Type B pancreatic cell (in vitro differentiated cells): ENCODE measurements around the gene SLFN12. TPM values are rescaled to one million over a fixed set of nuclear protein-coding genes. Genes with fewer than 3 reads are reported as not detected.
"Not testable (repeated sequence)": the region's sequence is repeated elsewhere in the genome, so short reads cannot be mapped to it uniquely, and the experiment has no call there.

Source experiments
- DNase-seq: peaks from one replicate; pipeline ENCODE4 v3.0.0; 2021; ENCODE audit warnings: mixed read lengths; ENCODE audit not compliant: unreplicated experiment; ENCODE audit errors: extremely low spot score
- H3K27ac Mint-ChIP-seq: 2 replicates; pipeline ENCODE4 v1.8.0; 2021; ENCODE audit warnings: mild to moderate bottlenecking, mixed read lengths
- H3K27me3 Mint-ChIP-seq: 2 replicates; pipeline ENCODE4 v1.8.0; 2021; ENCODE audit warnings: mixed read lengths
- H3K36me3 Mint-ChIP-seq: 2 replicates; pipeline ENCODE4 v1.8.0; 2021; ENCODE audit warnings: mixed read lengths
- H3K4me1 Mint-ChIP-seq: one replicate; pipeline ENCODE4 v1.8.0; 2021; ENCODE audit warnings: mixed read lengths; ENCODE audit not compliant: unreplicated experiment
- H3K4me3 Mint-ChIP-seq: 2 replicates; pipeline ENCODE4 v1.8.0; 2021; ENCODE audit warnings: mild to moderate bottlenecking, mixed read lengths
- H3K9me3 Mint-ChIP-seq: 2 replicates; pipeline ENCODE4 v1.8.0; 2021; ENCODE audit warnings: mixed read lengths
- total RNA-seq: library from RNA; stranded (reverse); gene quantifications from 2 replicates; pipeline ENCODE4 v1.2.1, GENCODE V29; 2021; ENCODE audit warnings: low replicate concordance
- TF ChIP-seq, protein P1 (sequence below): fragments of 200-600 bp; sonication (generic); conservative IDR thresholded peaks from 2 replicates; pipeline ENCODE4 v1.5.0; 2021; ENCODE audit warnings: antibody characterized with exemption, mild to moderate bottlenecking

SLFN12 gene
- total RNA-seq, 1 donor from 2014 or later = 6.6 TPM

DNA sequence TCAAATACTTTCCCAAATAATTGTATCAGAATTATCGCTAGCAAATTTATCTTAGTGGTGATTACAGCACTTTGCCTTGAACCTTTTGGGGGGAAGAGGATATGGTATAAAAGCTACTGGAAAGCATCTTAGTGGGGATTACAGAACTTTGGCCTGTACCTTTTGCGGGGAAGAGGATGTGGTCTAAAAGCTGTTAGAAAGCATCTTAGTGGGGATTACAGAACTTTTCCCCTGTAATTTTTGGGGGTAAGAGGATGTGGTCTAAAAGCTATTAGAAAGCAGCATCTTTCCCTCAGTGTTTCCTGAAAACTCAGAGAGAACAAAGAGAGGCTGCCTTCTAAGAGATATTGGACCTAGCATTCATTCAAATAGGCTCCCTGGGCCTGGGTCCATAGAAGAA, 4.1 kb downstream of the SLFN12 start:
- peaks cover 3% of the 10 kb centered on the region for H3K27me3 Mint-ChIP-seq
- no peaks in the 10 kb centered on the region for H3K36me3 Mint-ChIP-seq
- peaks cover 2% of the 10 kb centered on the region for H3K4me1 Mint-ChIP-seq
- no peak for DNase-seq
- peaks cover 5% of the 10 kb centered on the region for H3K9me3 Mint-ChIP-seq
- no peak overlapping the region for H3K4me3 Mint-ChIP-seq
- TF ChIP-seq, protein P1, sequence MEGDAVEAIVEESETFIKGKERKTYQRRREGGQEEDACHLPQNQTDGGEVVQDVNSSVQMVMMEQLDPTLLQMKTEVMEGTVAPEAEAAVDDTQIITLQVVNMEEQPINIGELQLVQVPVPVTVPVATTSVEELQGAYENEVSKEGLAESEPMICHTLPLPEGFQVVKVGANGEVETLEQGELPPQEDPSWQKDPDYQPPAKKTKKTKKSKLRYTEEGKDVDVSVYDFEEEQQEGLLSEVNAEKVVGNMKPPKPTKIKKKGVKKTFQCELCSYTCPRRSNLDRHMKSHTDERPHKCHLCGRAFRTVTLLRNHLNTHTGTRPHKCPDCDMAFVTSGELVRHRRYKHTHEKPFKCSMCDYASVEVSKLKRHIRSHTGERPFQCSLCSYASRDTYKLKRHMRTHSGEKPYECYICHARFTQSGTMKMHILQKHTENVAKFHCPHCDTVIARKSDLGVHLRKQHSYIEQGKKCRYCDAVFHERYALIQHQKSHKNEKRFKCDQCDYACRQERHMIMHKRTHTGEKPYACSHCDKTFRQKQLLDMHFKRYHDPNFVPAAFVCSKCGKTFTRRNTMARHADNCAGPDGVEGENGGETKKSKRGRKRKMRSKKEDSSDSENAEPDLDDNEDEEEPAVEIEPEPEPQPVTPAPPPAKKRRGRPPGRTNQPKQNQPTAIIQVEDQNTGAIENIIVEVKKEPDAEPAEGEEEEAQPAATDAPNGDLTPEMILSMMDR = no peak
- H3K27ac Mint-ChIP-seq = no peak overlapping the region

DNA sequence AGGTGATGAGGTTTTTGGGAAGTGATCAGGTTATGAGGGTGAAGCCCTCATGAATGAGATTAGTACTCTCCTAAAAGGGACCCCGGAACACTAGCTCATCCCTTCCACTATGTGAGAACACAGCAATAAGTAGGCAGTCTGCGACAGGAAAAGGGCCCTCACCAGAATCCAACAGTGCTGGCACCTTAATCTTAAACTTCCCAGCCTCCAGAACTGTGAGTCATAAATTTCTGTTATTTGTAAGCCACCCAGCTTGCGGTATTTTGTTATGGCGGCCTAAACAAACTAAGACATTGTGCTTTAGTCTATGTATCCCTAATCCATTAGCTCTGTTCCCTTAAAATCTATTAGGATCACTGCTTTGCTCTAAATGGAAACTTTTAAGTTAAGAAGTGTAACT, 8.5 kb downstream of the SLFN12 start:
- peaks cover 3% of the 10 kb centered on the region for H3K27me3 Mint-ChIP-seq
- H3K9me3 Mint-ChIP-seq = peaks cover 9% of the 10 kb centered on the region
- TF ChIP-seq, protein P1 = no peak
- no peak overlapping the region for H3K4me3 Mint-ChIP-seq
- H3K4me1 Mint-ChIP-seq = no peaks in the 10 kb centered on the region
- no peak overlapping the region for H3K27ac Mint-ChIP-seq
- DNase-seq = no peak
- H3K36me3 Mint-ChIP-seq = no peaks in the 10 kb centered on the region

DNA sequence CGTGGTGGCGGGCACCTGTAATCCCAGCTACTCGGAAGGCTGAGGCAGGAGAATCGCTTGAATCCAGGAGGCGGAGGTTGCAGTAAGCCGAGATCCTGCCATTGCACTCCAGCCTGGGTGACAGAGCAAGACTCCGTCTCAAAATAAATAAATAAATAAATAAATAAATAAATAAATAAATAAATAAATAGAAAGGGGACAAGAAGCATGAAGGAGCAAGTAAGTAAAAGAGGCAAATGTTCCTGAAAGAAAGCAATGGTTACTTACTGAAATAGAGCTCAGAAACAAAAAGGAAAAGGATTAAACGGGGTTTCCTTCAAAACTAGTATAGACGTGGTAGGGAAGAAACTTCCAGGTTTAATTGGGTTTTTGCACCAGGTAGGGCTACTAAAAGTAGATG, 11.2 kb downstream of the SLFN12 start:
- H3K27ac Mint-ChIP-seq, H3K27me3 Mint-ChIP-seq, H3K4me3 Mint-ChIP-seq, H3K36me3 Mint-ChIP-seq, H3K4me1 Mint-ChIP-seq, DNase-seq, H3K9me3 Mint-ChIP-seq: not testable (repeated sequence)

DNA sequence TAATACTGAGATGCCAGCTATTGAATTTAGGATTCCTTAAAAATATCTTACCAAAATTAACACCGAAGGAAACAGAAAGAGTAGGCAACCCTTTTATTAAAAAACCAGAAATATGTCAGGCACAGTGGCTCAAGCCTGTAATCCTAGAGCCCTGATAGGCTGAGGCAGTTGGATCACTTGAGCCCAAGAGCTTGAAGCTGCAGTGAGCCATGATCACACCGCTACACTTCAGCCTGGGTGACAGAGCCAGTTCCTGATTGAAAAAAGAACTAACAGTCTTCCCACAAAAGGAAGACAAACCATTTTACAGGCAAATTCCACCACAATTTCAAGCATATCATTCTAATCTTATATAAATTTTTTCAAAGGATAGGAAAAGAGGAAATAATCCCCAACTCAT, 15.6 kb downstream of the SLFN12 start:
- H3K4me3 Mint-ChIP-seq = no peak overlapping the region
- H3K27ac Mint-ChIP-seq = no peak overlapping the region
- peaks cover 4% of the 10 kb centered on the region for H3K36me3 Mint-ChIP-seq

DNA sequence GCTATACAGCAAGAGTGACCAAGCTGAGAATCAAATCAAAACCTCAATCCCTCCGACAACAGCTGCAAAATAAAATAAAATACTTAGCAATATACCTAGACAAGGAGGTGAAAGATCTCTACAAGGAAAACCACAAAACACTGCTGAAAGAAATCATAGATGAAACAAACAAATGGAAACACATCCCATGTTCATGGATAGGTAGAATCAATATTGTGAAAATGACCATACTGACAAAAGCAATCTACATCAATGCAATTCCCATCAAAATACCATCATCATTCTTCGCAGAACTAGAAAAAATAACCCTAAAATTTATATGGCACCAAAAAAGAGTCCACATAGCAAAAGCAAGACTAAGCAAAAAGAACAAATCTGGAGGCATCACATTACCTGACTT, 17.6 kb downstream of the SLFN12 start:
- DNase-seq, H3K4me3 Mint-ChIP-seq, H3K36me3 Mint-ChIP-seq, H3K27ac Mint-ChIP-seq, H3K9me3 Mint-ChIP-seq, H3K27me3 Mint-ChIP-seq, H3K4me1 Mint-ChIP-seq: not testable (repeated sequence)

More for the DNA sequence above, 15.6 kb downstream of the SLFN12 start:
- DNase-seq = no peak
- Mint-ChIP-seq H3K9me3 (peaks cover 4% of the 10 kb centered on the region), H3K4me1 (no peaks in the 10 kb centered on the region), H3K27me3 (no peaks in the 10 kb centered on the region)
- TF ChIP-seq, protein P1 = no peak

DNA sequence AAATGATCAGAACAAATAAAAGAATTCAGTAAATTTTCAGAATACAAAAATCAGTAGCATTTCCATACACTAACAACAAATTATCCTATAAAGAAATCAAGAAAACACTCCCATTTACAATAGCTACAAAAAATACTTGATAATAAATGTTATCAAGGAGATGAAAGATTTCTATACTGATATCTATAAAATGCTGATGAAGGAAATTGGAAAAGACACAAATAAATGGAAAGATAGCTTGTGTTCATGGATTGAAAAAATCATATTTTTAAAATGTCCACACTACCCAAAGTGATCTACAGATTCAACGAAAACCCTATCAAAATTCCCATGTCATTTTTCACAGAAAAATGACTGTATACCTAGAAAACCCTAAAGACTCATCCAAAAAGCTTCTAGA, 18.1 kb downstream of the SLFN12 start:
- TF ChIP-seq, protein P1 = no peak

DNA sequence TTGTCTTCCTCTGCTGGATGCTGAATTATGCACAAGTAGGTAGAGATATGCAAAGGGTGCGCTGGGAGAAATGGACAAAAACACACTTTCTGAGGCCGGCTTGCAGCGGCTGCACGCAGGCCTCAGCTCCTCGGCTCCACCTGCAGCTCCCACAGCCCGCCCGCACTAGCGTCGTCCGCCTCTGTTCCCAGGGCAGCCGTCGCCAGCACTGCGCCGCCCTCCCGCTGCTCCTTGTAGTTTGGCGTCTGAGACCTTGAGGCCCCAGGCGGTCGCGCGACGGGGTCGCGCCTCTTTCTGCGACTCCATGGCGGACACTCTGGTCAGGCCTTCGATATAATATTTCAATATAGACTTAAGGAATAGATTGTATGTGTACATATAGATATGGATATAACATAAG, 24.8 kb downstream of the SLFN12 start:
- no peak for DNase-seq
- H3K36me3 Mint-ChIP-seq = no peaks in the 10 kb centered on the region
- no peak overlapping the region for H3K4me3 Mint-ChIP-seq
- TF ChIP-seq, protein P1 = no peak
- no peaks in the 10 kb centered on the region for H3K27me3 Mint-ChIP-seq
- no peaks in the 10 kb centered on the region for H3K9me3 Mint-ChIP-seq
- no peak overlapping the region for H3K27ac Mint-ChIP-seq
- H3K4me1 Mint-ChIP-seq = no peaks in the 10 kb centered on the region

More for the DNA sequence above, 18.1 kb downstream of the SLFN12 start:
- Mint-ChIP-seq H3K27ac (no peak overlapping the region), H3K9me3 (peaks cover 4% of the 10 kb centered on the region), H3K4me1 (no peaks in the 10 kb centered on the region), H3K27me3 (no peaks in the 10 kb centered on the region), H3K4me3 (no peak overlapping the region), H3K36me3 (peaks cover 4% of the 10 kb centered on the region)
- no peak for DNase-seq
